Thyroid gland (tissue), 4 donors: Measurements from ENCODE around the gene MCCC1.

Source experiments
- CTCF ChIP-seq, 6 experiments: fragments of 200-600 bp in 3 of 6; fragments of 450-650 bp in 3 of 6; sonication (generic) in 3 of 6; IDR thresholded peaks; one replicate each; pipeline ENCODE4 v1.5.1; 2016 to 2019; ENCODE audit warnings: antibody characterized with exemption in 6 of 6, mild to moderate bottlenecking in 2 of 6, inconsistent platforms in 1 of 6, moderate library complexity in 1 of 6
- POLR2A ChIP-seq, 2 donors: fragments of 450-650 bp; IDR thresholded peaks; one replicate each; pipeline ENCODE4 v1.6.1; 2017; ENCODE audit warnings: antibody characterized with exemption in 2 of 2, mild to moderate bottlenecking in 2 of 2, moderate library complexity in 1 of 2

GRCh38 chr3:183074881-183075280, 24.4 kb downstream of the MCCC1 start:
- TF ChIP-seq POLR2A (IDR thresholded peaks at IDR 0.05), result no peak
- TF ChIP-seq CTCF (IDR thresholded peaks at IDR 0.05), result no peak
